Measurements from ENCODE around the gene CEBPZ.
A peak's percentile ranks its signal among the peaks of the same experiment; 100 is the strongest.
"Not testable (repeated sequence)": the region's sequence is repeated elsewhere in the genome, so short reads cannot be mapped to it uniquely, and the experiment has no call there.

CEBPZ gene, protein sequence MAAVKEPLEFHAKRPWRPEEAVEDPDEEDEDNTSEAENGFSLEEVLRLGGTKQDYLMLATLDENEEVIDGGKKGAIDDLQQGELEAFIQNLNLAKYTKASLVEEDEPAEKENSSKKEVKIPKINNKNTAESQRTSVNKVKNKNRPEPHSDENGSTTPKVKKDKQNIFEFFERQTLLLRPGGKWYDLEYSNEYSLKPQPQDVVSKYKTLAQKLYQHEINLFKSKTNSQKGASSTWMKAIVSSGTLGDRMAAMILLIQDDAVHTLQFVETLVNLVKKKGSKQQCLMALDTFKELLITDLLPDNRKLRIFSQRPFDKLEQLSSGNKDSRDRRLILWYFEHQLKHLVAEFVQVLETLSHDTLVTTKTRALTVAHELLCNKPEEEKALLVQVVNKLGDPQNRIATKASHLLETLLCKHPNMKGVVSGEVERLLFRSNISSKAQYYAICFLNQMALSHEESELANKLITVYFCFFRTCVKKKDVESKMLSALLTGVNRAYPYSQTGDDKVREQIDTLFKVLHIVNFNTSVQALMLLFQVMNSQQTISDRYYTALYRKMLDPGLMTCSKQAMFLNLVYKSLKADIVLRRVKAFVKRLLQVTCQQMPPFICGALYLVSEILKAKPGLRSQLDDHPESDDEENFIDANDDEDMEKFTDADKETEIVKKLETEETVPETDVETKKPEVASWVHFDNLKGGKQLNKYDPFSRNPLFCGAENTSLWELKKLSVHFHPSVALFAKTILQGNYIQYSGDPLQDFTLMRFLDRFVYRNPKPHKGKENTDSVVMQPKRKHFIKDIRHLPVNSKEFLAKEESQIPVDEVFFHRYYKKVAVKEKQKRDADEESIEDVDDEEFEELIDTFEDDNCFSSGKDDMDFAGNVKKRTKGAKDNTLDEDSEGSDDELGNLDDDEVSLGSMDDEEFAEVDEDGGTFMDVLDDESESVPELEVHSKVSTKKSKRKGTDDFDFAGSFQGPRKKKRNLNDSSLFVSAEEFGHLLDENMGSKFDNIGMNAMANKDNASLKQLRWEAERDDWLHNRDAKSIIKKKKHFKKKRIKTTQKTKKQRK

GRCh38 chr2:37231241-37232130 lies at the start of gene CEBPZ, which contains the start of gene NDUFAF7:
TSS of gene CEBPZ (minus strand) at chr2:37231596. CDS start at chr2:37231567, 29 bp downstream.
TSS of gene NDUFAF7 (plus strand) at chr2:37231658. CDS start at chr2:37231706, 48 bp downstream.
- peak; percentile 27 to 81 for DNase-seq

DNA sequence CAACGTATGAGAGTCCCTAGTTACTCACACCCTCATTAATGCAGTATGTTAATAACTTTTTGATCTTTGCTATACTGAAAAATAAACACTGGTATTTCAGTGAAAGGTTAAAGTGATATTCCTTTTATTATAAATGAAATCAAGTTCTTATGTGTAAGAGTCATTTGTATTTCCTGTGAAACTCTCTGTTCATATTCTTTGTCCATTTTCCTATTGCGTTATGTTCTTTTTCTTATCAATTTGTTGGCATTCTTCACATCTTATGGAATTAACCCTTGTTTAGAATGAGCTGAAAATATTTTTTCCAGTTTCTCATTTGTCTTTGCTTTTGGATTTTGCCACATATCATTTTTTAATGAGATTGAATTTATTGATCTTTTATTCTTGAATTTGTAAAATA lies 44.9 kb upstream of the CEBPZ start:
- DNase-seq = no peak

DNA sequence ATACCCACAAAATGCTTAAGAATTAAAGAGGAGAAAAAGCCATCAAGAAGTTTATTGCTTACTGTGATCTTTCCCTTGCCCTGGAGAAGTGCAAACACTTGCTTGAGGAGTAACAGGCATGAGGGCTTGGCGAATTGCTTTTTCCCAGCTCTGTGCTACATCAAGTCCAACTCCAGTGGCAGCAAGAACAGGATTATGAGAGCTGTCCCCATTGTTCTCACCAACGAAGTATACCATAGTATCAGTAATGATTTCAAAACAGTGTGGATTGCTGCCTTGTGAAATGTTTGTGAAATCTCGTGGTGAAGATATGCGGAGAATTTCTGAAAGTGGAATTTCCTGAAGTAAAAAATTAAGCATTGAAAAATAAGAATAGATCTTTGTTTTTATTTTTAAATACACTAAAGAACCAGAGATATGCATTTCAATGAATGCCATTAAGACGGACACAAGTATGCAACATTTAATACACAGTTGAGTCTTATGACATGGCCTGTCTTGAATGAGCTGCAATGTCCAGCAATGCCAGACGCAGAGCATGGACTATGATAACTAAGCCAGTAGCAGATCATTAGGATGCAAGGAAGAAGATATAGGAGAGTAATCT lies 43.1 kb upstream of the CEBPZ start:
- DNase-seq = no peak

DNA sequence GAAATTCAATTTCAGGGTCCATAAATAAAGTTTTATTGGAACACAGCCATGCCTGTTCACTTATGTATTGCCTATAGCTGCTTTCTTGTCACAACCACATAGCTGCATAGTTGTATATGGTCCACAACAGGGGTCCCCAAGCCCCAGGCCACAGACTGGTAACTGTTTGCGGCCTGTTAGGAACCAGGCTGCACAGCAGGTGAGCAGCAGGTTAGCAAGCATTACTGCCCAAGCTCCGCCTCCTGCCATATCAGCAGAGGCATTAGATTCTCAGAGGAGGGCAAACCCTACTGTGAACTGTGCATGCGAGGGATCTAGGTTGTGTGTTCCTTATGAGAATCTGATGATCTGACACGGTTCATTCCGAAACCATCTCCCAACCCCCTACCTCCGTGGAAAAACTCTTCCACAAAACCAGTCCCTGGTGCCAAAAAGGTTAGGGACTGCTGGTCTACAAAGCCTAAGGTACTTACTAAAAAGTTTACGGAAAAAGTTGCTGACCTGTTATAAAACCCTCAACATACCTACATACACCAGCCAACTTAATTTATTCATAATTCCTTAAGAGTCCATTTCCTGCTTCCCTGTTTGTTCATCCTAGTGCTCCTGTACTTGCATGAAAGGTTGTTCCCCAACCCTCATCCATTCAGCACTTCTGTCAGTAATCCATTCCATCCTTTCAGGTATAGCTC lies 40.1 kb upstream of the CEBPZ start:
- no peak for DNase-seq

- DNase-seq = no peak
Measured at GRCh38 chr2:37268111-37268510, 36.7 kb upstream of the CEBPZ start.

- DNase-seq = no peak
Measured at GRCh38 chr2:37267685-37268084, 36.3 kb upstream of the CEBPZ start.

DNA sequence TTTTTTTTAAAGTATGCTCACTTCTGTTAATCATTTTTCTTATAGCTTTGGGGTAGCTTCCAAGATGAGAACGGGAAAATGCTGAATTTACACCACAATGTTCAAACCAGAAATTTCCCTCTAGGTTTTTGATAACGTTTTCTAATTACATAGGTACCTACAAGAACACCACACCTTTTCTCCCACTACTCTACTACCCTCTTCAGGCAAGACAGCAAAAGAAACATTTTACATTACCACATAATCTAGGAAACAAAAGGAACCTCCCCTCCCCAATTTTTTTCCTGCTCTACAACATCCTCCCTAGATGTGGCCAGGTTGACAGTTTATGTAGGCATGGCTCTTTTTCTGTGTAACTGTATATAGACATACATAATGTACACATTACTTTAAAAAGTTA lies 32.4 kb upstream of the CEBPZ start:
- no peak for DNase-seq

GRCh38 chr2:37262522-37262921 lies 31.1 kb upstream of the CEBPZ start:
- DNase-seq = no peak

DNA sequence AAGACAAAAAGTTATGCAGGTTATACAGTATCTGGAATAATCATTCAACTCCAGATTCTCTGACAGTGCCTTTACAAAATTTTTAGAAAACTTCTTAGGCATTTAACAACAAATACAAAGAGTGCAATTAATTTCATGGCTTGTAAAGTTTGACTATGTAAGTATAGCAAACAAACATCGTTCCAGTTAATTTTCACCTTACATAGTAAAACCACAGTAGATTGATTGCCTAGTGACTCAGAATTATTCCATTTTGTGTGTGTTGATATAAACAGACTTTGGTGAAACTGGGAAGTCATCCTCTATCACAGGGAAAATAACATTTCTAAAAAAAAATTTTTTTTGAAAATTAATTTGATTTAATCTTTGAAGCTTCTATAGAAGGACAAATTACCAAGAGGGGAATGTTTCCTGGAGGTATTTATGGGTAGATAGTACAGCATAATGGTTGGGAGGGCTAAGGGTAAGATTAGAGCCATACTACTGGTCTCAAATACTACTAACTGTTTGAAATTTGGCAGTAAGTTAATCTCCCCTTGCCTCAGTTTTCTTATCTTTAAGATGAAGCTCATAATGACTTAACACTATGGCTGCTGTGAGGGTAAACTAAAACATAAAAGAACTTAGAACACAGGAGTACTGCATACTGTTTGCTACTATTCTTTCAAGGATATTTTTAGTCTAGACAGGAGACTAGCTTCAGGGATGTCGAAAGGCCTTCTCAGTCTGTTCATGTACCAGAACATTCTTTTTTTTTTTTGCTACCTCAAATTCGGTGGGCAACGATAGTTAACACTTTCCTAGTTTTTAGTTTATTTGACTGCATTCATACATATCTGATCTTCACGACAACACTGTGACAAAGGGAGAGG lies 19.7 kb upstream of the CEBPZ start:
- no peak for DNase-seq

DNA sequence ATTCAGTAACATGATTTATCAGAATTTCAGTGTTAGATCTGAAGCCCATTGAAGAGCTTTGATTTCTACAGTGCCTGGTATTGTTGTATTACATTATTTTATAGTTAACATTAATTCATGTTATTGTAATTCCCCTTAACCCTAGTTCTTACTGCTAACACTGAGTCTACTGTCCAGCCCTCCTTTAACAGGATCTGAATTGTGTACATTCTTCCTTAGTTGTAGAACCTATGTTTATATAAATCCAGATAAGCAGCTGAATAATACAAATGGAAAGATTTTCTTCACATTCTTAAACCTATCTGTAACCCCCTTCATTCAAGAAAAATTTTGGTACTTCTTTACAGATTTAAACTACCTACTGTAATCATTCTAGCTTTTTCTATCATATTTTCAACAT lies 14.8 kb upstream of the CEBPZ start:
- no peak for DNase-seq

- no peak for DNase-seq
Measured at GRCh38 chr2:37244755-37245154, 13.4 kb upstream of the CEBPZ start.

DNA sequence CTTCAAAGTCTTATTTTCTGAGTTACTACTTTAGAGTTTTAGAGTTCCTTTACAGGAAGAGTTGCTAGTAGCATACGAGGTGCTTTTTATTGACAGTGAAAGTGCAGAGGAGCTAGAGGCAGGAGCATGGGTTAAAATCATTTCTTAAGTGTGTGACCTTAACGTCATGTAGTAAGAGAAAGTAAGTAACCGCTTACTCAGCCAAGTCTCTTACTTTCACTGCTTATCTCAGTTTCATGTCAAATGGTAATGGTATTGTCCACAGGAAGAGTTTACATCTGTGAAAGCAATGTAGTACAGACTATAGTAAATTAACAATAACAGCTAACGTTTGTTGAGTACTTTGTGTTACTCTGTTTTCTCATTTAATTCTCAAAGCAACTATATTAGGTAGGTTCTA lies 12.6 kb upstream of the CEBPZ start:
- DNase-seq = no peak

DNA sequence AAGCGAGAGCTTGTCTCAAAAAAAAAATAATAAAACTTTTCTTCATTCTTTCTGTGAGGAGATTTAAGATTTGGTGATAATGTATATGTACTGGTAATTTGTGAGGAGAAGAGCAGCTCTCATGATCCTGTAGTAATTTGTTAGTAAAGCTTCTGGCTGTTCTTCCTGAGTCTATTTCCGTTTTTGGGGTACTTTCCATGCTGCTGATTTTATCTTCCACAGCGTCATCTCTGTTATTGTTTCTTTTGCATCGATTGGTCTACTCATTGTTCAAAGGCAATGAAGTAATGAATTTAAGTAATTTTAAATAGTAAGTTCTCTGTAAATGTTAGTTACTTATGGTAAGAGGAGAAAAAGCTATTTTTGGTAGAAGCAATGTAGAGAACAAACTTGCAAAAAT lies 12.0 kb upstream of the CEBPZ start:
- DNase-seq = no peak

DNA sequence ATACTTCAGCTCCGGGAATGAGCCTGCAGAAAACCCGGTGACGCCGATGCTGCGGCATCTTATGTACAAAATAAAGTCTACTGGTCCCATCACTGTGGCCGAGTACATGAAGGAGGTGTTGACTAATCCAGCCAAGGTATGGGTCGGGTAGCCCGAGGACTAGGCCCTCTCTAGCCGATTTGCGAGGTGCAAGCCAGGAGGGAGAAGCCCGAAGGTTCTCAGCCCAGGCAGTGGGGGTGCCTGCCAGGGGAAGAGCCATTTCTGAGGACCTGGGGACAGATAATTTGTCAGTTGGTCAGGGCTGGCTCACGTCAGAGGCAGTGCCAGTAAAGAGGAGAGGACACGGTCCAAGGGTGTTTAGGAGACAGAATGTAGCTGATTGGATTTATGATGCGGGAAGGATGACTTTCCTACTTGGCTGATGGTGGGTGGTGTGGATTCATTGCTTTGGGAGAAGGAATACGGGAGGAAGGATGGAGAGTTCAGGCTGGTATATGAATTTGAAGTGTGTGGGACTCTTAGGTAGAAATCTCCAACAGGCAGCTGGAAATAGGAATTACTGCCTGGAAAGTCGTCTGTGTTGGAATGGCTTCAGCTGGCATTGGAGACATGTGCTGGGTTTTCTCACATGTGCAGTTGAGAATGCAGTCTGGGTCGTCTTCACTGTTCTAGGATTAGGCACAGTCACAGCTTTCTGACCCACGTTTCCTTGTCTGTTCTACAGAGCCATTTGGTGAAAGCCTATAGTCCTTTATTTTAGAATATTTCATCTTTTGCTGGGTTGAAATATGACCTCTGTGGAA lies 936 bp upstream of the CEBPZ start:
- no peak for DNase-seq

- DNase-seq = no peak
Measured at GRCh38 chr2:37230581-37230980, 815 bp downstream of the CEBPZ start.

DNA sequence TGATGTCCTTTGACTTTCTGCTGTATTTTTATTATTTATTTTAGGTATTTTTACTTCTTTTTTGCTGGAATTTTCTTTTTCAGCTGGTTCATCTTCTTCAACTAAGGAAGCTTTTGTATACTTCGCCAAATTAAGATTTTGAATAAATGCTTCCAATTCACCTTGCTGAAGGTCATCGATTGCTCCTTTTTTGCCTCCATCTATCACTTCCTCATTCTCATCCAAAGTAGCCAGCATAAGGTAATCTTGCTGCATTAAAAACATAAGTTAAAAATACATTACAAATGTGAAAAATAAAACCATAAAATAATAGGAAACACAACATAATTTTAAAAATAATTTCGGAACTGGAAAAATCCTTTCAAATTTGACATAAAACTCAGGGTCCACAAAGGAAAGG lies 2.6 kb downstream of the CEBPZ start:
- no peak for DNase-seq

DNA sequence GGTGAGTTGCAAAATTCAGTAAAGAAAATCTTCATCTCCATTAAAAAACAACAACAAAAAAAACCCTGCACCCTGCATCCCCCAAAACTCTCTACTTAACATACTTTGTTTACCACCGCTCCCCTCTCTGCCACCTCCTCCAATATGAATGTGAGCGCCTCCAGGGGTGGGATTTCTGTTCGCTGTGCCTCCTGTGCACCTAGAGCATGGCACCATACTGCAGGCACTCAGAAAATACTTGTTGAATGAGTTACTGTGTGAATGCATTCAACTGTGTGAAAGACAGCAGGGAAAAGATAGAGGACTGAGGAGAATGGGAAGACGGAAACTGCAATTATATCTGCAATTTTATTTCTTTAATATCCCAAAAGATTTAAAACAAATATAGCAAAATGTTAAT lies 4.5 kb downstream of the CEBPZ start:
- no peak for DNase-seq

- not testable (repeated sequence) for DNase-seq
Measured at GRCh38 chr2:37225129-37225528, 6.3 kb downstream of the CEBPZ start.

- DNase-seq = no peak
Measured at GRCh38 chr2:37224063-37224462, 7.3 kb downstream of the CEBPZ start.

DNA sequence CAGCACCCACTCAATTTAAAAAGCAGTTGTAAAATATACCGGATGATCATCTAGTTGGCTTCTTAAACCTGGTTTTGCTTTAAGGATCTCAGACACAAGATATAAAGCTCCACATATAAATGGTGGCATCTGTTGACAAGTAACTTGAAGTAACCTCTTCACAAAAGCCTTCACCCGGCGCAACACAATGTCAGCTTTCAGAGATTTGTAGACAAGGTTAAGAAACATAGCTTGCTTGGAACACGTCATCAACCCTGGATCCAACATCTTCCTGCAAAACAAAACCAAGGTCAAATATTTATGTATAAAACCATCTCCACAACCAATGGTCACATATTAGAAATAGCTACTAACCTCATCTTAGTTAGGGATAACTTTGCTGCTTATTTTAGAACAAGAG lies 8.3 kb downstream of the CEBPZ start:
- DNase-seq = no peak
